ENCODE results near the gene KCNIP1.

KCNIP1 gene

DNA sequence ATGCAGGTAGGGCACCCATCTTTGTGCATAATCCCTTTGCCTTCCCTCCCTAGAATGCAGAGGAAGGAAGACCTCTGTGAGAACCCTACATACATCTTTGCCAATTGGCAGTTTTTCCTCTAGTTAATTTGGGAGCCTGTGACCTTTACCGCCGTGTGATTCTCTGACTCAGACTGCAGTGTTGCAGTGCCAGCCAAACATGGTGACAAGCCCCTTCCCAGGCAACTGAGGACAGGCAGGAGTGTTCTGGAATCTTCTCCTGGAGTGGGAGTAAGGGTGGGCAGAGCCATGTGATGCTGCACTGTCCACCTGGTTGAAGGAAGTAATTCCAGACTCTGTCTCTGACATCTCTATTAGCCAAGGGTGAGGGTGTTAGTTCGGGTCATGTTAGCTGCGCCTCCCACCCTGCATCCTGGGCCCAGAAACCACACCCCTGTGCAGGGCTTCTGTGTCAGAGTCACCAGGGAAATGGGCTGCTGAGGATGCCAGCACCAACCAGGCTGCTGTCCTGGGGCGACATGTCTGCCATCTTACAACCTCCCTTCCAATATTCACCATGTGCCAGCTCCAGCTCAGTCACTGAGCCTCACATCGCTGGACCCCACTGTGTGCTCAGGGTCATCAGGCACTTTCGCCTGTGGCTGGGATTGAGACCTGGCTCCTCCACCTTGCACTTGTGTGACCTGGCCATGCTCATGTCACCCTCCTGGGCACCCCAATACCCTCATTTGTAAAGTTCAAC is 21.8 kb downstream of the KCNIP1 start:
- Histone ChIP-seq H3K4me1 (ENCODE audit: insufficient read depth, low read length, severe bottlenecking) (no peaks in the 10 kb centered on the region), H2AFZ (ENCODE audit: low read length) (no peak overlapping the region), H3K9me2 (ENCODE audit: low read depth, low read length) (no peaks in the 10 kb centered on the region), H3K4me3 (ENCODE audit: low read depth, low read length, poor library complexity, severe bottlenecking) (no peak overlapping the region), H4K20me1 (ENCODE audit: insufficient read depth, low read length) (no peaks in the 10 kb centered on the region), H3K9me3 (ENCODE audit: low read length) (no peaks in the 10 kb centered on the region), H3K36me3 (ENCODE audit: insufficient read depth, low read length) (no peaks in the 10 kb centered on the region), H3K27ac (ENCODE audit: low read depth, low read length, poor library complexity, severe bottlenecking) (no peak overlapping the region), H3F3A (ENCODE audit: insufficient read depth, low read length) (no peaks in the 10 kb centered on the region), H3K4me2 (ENCODE audit: low read length) (no peak overlapping the region), H3K79me2 (ENCODE audit: insufficient read depth, low read length) (no peaks in the 10 kb centered on the region), H3K9ac (ENCODE audit: low read length) (no peak overlapping the region), H3K27me3 (ENCODE audit: insufficient read depth, low read length) (no peaks in the 10 kb centered on the region)
- TF ChIP-seq, protein P1, sequence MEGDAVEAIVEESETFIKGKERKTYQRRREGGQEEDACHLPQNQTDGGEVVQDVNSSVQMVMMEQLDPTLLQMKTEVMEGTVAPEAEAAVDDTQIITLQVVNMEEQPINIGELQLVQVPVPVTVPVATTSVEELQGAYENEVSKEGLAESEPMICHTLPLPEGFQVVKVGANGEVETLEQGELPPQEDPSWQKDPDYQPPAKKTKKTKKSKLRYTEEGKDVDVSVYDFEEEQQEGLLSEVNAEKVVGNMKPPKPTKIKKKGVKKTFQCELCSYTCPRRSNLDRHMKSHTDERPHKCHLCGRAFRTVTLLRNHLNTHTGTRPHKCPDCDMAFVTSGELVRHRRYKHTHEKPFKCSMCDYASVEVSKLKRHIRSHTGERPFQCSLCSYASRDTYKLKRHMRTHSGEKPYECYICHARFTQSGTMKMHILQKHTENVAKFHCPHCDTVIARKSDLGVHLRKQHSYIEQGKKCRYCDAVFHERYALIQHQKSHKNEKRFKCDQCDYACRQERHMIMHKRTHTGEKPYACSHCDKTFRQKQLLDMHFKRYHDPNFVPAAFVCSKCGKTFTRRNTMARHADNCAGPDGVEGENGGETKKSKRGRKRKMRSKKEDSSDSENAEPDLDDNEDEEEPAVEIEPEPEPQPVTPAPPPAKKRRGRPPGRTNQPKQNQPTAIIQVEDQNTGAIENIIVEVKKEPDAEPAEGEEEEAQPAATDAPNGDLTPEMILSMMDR (IDR thresholded peaks at IDR 0.05; ENCODE audit: low read length), result no peak
- no peak for TF ChIP-seq EZH2 (IDR thresholded peaks at IDR 0.05; ENCODE audit: borderline replicate concordance, low read length)

GRCh38 chr5:170527991-170528390 is 24.2 kb downstream of the KCNIP1 start:
- H3K4me2 ChIP-seq (ENCODE audit: low read length), result no peak overlapping the region

GRCh38 chr5:170528976-170529375 is 25.2 kb downstream of the KCNIP1 start:
- H3K27ac ChIP-seq (ENCODE audit: low read depth, low read length, poor library complexity, severe bottlenecking), result no peak overlapping the region
- no peak overlapping the region for H2AFZ ChIP-seq (ENCODE audit: low read length)
- no peaks in the 10 kb centered on the region for H4K20me1 ChIP-seq (ENCODE audit: insufficient read depth, low read length)
- H3K4me3 ChIP-seq (ENCODE audit: low read depth, low read length, poor library complexity, severe bottlenecking), result no peak overlapping the region
- no peak overlapping the region for H3K4me2 ChIP-seq (ENCODE audit: low read length)
- no peak for TF ChIP-seq EZH2 (IDR thresholded peaks at IDR 0.05; ENCODE audit: borderline replicate concordance, low read length)
- TF ChIP-seq, protein P1 (IDR thresholded peaks at IDR 0.05; ENCODE audit: low read length), result no peak
- no peaks in the 10 kb centered on the region for H3K9me2 ChIP-seq (ENCODE audit: low read depth, low read length)
- H3K9me3 ChIP-seq (ENCODE audit: low read length), result no peaks in the 10 kb centered on the region
- no peaks in the 10 kb centered on the region for H3F3A ChIP-seq (ENCODE audit: insufficient read depth, low read length)
- H3K27me3 ChIP-seq (ENCODE audit: insufficient read depth, low read length), result no peaks in the 10 kb centered on the region
- H3K79me2 ChIP-seq (ENCODE audit: insufficient read depth, low read length), result no peaks in the 10 kb centered on the region
- H3K36me3 ChIP-seq (ENCODE audit: insufficient read depth, low read length), result no peaks in the 10 kb centered on the region
- no peaks in the 10 kb centered on the region for H3K4me1 ChIP-seq (ENCODE audit: insufficient read depth, low read length, severe bottlenecking)
- H3K9ac ChIP-seq (ENCODE audit: low read length), result no peak overlapping the region

More at GRCh38 chr5:170527991-170528390, 24.2 kb downstream of the KCNIP1 start:
- no peak overlapping the region for H3K9ac ChIP-seq (ENCODE audit: low read length)
- H3F3A ChIP-seq (ENCODE audit: insufficient read depth, low read length), result no peaks in the 10 kb centered on the region
- H3K36me3 ChIP-seq (ENCODE audit: insufficient read depth, low read length), result no peaks in the 10 kb centered on the region
- H4K20me1 ChIP-seq (ENCODE audit: insufficient read depth, low read length), result no peaks in the 10 kb centered on the region
- no peaks in the 10 kb centered on the region for H3K9me2 ChIP-seq (ENCODE audit: low read depth, low read length)
- H3K4me1 ChIP-seq (ENCODE audit: insufficient read depth, low read length, severe bottlenecking), result no peaks in the 10 kb centered on the region
- TF ChIP-seq, protein P1 (IDR thresholded peaks at IDR 0.05; ENCODE audit: low read length), result no peak
- no peak for TF ChIP-seq EZH2 (IDR thresholded peaks at IDR 0.05; ENCODE audit: borderline replicate concordance, low read length)
- no peak overlapping the region for H3K27ac ChIP-seq (ENCODE audit: low read depth, low read length, poor library complexity, severe bottlenecking)
- H3K9me3 ChIP-seq (ENCODE audit: low read length), result no peaks in the 10 kb centered on the region
- no peaks in the 10 kb centered on the region for H3K79me2 ChIP-seq (ENCODE audit: insufficient read depth, low read length)
- H3K4me3 ChIP-seq (ENCODE audit: low read depth, low read length, poor library complexity, severe bottlenecking), result no peak overlapping the region
- no peaks in the 10 kb centered on the region for H3K27me3 ChIP-seq (ENCODE audit: insufficient read depth, low read length)
- H2AFZ ChIP-seq (ENCODE audit: low read length), result no peak overlapping the region
